PFSK-1 (cell line): ENCODE data around the gene TECTA.

ENCODE experiments used
- FOXP2 ChIP-seq: optimal IDR thresholded peaks from 2 replicates; pipeline ENCODE3; 2011; ENCODE audit warnings: borderline replicate concordance, control low read depth, inconsistent platforms; ENCODE audit not compliant: insufficient read depth; ENCODE audit errors: extremely low read length, extremely low read depth
- POLR2AphosphoS5 ChIP-seq: IDR thresholded peaks from 2 replicates; pipeline ENCODE4 v1.6.1; 2012; ENCODE audit warnings: low read depth, mild to moderate bottlenecking, control low read depth, low read length, moderate library complexity
- REST ChIP-seq, 2 experiments: IDR thresholded peaks; 2 replicates each; pipeline versions ENCODE4 v1.6.1 to v1.8.0; 2011 to 2012; ENCODE audit warnings: low read depth in 2 of 2, low read length in 2 of 2, control low read depth in 1 of 2, inconsistent platforms in 1 of 2, mild to moderate bottlenecking in 1 of 2, moderate library complexity in 1 of 2; ENCODE audit not compliant: insufficient read depth in 1 of 2
- SIN3A ChIP-seq: IDR thresholded peaks from 2 replicates; pipeline ENCODE4 v1.6.1; 2012; ENCODE audit warnings: mild to moderate bottlenecking, low read length, moderate library complexity, borderline replicate concordance; ENCODE audit not compliant: insufficient read depth
- TAF1 ChIP-seq: IDR thresholded peaks from 2 replicates; pipeline ENCODE4 v1.6.1; 2012; ENCODE audit warnings: low read length, control low read depth, borderline replicate concordance; ENCODE audit not compliant: insufficient read depth

DNA sequence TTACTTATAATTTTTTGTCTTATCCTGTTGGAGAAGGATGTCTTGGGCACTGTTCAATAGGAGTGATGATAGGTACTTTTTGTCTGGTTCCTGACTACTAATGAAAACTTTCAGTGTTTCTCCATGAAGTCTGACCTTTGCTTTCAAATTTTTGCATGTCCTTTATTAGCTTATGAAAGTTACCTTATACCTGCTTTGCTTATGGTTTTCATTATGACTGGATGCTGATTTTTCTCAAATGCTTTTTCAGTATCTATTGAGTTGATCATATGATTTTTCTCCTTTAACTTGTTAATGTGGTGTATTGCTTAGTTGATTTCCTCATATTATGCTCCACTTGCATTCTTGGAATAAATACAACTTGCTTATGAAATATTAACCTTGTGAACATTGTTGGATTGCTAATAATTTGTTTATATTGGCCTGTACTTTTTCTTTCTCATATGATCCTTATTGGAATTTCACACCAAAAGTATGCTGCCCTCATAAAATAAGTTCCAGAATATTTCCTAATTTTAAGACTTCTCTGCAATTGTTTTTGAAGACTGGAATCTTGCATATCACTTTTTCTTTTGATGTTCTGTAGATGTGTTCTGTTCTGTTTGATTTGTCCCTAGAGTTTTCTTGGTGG is 106.6 kb downstream of the TECTA start:
- TF ChIP-seq POLR2AphosphoS5 (no peak), TAF1 (no peak), SIN3A (no peak), FOXP2 (no peak), REST (IDR thresholded peaks at IDR 0.05; ENCODE audit: insufficient read depth in 1 of 2, low read depth in 2 of 2, low read length in 2 of 2) (no peak)
